HG02798 (cell line): ENCODE measurements around the gene AOC1.

Source experiments
- ATAC-seq: cut with Tn5 transposase; IDR thresholded peaks from one replicate; pipeline ENCODE4 v1.9.1; 2021; ENCODE audit warnings: mild to moderate bottlenecking; ENCODE audit not compliant: unreplicated experiment, poor library complexity

Gene AOC1

GRCh38 chr7:150857276-150858055, 5.1 kb downstream of the AOC1 start:
- no peak for ATAC-seq

- no peak for ATAC-seq
Measured at GRCh38 chr7:150858236-150859197, 6.2 kb downstream of the AOC1 start.

GRCh38 chr7:150860291-150860977, 8.1 kb downstream of the AOC1 start:
- ATAC-seq: no peak

GRCh38 chr7:150860978-150861295, 8.6 kb downstream of the AOC1 start:
- ATAC-seq: no peak

DNA sequence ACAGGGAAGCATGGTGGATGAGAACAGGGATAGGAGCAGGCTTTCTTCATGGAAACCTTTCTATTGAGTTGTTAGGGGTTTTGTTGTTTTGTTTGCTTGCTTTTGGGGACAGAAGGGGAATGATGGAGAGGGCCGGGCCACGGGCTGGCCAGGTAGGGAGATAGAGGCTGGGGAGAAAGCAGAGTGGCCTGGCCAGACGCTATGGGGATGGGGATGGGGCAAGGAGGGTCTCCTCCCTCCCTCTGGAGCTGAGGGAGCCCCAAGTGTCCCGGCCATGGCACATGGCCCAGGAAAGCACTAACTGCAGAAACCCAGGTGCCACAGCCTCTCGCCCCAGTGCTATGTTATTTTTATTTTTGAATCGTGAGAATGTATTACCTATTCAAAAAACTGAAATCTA, 10.0 kb downstream of the AOC1 start:
- no peak for ATAC-seq

GRCh38 chr7:150863946-150864345, 11.6 kb downstream of the AOC1 start:
- ATAC-seq: no peak

DNA sequence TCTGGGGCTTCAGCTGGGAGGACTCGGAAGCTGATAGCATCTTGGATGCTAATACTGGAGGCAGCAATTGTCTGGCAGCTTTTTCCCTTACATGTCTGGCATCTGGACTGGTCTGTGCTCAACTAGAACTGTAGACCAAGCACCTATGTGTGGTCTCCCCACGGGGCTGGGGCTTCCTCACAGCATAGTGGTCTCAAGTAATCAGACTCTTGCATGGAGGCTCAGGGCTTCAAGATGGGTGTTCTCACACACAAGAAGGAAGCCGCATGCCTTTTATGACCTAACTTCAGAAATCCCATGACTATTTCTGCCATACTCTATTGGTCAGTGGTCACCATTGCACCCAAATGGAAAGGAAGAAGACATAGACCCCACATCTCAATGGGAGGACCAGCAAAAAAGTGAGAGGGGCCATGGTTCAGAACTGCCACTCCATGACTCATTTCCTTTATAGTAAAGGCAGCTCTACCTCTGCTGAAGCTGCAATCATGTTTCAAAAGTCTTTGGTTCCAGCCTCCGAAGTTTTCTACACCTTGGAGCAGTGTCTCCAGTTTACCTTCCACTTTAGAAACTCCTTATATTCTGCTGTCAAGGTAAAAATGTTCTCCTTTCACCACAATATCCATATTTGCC, 14.7 kb downstream of the AOC1 start:
- ATAC-seq: no peak

DNA sequence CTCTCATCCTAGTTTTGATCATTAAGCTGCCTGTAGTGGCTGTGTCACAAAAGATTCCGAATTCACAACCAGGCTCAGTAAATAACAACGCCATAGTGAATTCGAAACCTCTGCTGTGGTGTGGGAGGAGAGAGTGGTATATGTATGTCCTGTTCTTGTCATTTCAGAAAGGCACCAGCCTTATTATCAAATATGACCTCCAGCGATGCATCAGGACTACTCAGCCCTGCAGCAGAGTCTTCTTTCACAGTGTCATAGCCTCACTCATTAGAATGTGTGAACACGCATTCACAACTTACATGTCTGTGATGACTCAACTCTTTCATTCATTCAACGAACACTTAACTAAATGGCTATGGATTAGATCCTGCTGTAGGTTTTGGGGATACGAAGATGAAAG, 15.3 kb downstream of the AOC1 start:
- no peak for ATAC-seq

DNA sequence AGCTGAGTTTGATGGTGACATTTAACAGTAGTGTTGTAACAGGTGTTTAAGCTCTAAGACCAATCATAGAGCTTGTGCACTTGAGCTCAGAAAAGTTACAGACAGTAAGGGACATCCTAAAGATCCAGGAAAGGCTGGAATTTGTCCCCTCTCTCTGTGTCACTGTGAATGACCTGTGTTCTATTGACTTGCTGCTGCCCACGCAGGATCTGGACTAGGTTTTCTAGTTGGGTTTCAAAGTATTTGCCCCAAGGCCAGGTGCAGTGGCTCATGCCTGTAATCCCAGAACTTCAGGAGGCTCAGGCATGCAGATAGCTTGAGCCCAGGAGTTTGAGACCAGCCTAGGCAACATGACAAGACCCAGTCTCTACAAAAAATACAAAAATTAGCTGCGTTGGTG, 17.1 kb downstream of the AOC1 start:
- no peak for ATAC-seq

GRCh38 chr7:150871601-150872000, 19.3 kb downstream of the AOC1 start:
- ATAC-seq: no peak

GRCh38 chr7:150874401-150875198, 22.3 kb downstream of the AOC1 start:
- ATAC-seq: no peak

DNA sequence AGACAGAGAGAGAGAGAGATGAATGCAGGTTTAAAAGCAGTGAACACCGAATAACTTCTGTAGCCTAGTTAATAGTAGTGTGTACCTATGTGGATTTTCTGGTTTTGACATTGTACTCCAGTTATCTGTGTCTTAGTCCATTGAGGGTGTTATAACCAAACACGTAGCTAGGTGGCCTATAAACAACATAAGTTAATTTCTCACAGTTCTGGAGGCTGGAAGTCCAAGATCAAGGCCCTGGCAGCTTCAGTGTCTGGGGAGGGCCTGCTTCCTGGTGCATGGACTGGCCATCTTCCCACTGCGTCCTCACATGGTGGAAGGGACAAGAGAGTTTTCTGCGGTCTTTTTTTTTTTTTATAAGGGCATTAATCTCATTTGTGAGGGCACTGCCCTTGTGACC, 23.5 kb downstream of the AOC1 start:
- ATAC-seq: no peak

- no peak for ATAC-seq
Measured at GRCh38 chr7:150876817-150877526, 24.7 kb downstream of the AOC1 start.

GRCh38 chr7:150877536-150877935, 25.2 kb downstream of the AOC1 start:
- ATAC-seq: no peak

DNA sequence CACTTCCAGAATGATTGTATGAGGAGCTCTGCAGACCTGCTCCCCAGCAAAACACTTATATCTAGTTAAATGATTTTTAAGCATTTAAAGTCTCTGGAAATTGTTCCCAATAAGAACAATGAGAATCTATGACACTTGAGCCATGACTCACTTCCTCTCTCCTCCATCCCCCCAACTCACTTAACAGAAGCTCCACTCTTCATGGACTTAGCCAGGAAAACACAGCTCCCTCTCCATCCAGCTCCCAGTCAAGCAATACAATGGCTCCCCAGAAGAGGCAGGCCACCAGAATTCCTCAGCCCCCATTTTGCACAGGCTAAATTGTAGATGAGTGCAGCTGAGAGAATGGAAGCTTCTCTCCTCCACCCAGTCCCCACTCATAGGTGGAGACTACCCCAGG, 27.0 kb downstream of the AOC1 start:
- ATAC-seq: no peak

DNA sequence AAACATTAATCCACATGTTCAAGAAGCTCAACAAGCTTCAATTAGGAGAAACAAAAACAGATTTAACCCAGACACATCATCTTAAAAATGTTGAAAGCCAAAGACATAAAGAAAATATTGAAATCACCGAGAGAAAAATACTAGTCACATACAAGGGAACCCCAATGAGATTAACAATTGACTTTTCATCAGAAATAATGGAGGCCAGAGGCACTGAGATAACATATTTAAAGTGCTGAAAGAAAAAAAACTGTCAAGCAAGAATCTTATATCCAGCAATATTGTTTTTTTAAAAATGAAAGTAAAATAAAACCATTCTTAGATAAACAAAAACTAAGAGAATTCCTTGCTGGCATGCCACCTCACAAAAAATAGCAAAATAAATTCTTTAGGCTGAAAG, 28.9 kb downstream of the AOC1 start:
- ATAC-seq: no peak

DNA sequence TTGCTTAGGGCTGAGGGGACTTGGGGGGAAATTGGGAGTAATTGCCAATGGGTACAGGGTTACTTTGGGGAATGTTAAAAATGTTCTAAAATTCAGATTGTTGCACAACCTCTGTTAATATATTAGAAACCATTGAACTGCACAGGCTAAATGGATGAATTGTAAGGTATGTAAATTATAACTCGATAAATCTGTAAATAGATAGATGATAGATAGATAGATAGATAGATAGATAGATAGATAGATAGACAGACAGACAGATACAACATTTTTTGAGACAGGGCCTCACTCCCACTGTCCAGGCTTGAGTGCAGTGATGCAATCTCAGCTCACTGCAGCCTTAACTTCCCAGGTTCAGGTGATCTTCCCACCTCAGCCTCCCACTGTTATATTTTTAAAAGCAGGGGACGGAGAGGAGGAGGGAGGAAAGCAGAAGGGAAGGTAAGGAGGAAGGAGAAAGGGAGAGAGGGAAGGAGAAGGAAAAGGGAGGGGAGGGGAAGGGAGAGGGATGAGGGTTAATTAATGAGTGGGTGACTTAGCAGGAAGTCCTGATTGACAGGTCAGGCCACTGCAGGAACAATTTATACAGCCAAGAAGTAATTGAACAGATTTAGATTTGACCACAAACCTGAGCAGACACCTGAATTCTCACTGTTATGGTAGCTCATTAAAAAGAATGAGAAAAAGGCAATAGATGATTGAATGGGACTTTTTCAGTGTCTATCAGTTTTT, 38.7 kb downstream of the AOC1 start:
- no peak for ATAC-seq

- no peak for ATAC-seq
Measured at GRCh38 chr7:150891740-150892139, 39.4 kb downstream of the AOC1 start.

GRCh38 chr7:150895809-150896208, 43.5 kb downstream of the AOC1 start:
- no peak for ATAC-seq
